Right ventricle myocardium superior (tissue), 1 donor: ENCODE measurements around the gene ZNF77. TPM values are rescaled to one million over a fixed set of nuclear protein-coding genes. Genes with fewer than 3 reads are reported as not detected.
A peak's percentile ranks its signal among the peaks of the same experiment; 100 is the strongest.

Experiments
- ATAC-seq: fragments of 200-7000 bp; cut with Tn5 transposase; one replicate; pipeline ENCODE4 v1.9.1; 2020; ENCODE audit warnings: mild to moderate bottlenecking; ENCODE audit not compliant: poor library complexity
- DNase-seq: peaks from one replicate; pipeline ENCODE4 v3.0.0-alpha.2; 2020
- intact Hi-C: fragments of 100-400 bp; cut with DNase I; formaldehyde crosslinking; loops from one replicate; pipeline ENCODE4 v1.11.2; 2022
- total RNA-seq: library from RNA; stranded (reverse); fragmentation: NEBNext Ultra II Directional; extraction: Animal tissue kit (Norgen Biotek cat#: 25700); gene quantifications from one replicate; pipeline ENCODE4 v1.2.1, GENCODE V29; 2021
- donor health status: DM: no; HTN: yes; CAD: no; lungs with severe emphysema.

Gene ZNF77
- total RNA-seq, 1 donor from 2014 or later: 2.1 TPM

- no peak for ATAC-seq
- peak; percentile 46 for DNase-seq
- intact Hi-C loops: loop anchor here (10.0 kb wide), 2 partner anchors 56 to 276 kb away; partner anchors contain the start of gene ZNF77
Observed at GRCh38 chr19:2888731-2889224, 56.0 kb downstream of the ZNF77 start.

- peak; percentile 81 for ATAC-seq
- intact Hi-C loops: loop anchor here (10.0 kb wide), 2 partner anchors 57 to 277 kb away; partner anchors contain the start of gene ZNF77
- no peak for DNase-seq
Observed at GRCh38 chr19:2887391-2887914, 57.3 kb downstream of the ZNF77 start.

GRCh38 chr19:2885736-2886135 is 59.0 kb downstream of the ZNF77 start:
- no peak for DNase-seq
- ATAC-seq: no peak
- intact Hi-C loops: loop anchor here (10.0 kb wide), 2 partner anchors 59 to 279 kb away; partner anchors contain the start of gene ZNF77

- DNase-seq: no peak
- no peak for ATAC-seq
- intact Hi-C loops: loop anchor here (10.0 kb wide), 2 partner anchors 61 to 281 kb away; partner anchors contain the start of gene ZNF77
Observed at GRCh38 chr19:2883686-2884439, 60.9 kb downstream of the ZNF77 start.

Other genes starting within 250 kb of the ZNF77 start
- gene GNG7, start 242.3 kb downstream of the ZNF77 start, total RNA-seq: 35.2 TPM
- gene DIRAS1, start 223.6 kb downstream of the ZNF77 start, total RNA-seq: 216 TPM
- gene SLC39A3, start 205.0 kb downstream of the ZNF77 start, total RNA-seq: 20.2 TPM
- 56.6 TPM for gene SGTA, start 161.7 kb downstream of the ZNF77 start, total RNA-seq
- 52.6 TPM for gene THOP1, start 159.5 kb downstream of the ZNF77 start, total RNA-seq
- gene ZNF554, start 125.1 kb downstream of the ZNF77 start, total RNA-seq: 4.3 TPM
- gene ZNF555, start 103.5 kb downstream of the ZNF77 start, total RNA-seq: 7.7 TPM
- not detected for gene ZNF556, start 77.6 kb downstream of the ZNF77 start, total RNA-seq
- gene ZNF57, start 44.0 kb downstream of the ZNF77 start, total RNA-seq: 3.5 TPM
- 0.70 TPM for gene TLE6, start 32.6 kb upstream of the ZNF77 start, total RNA-seq
- 55.7 TPM for gene TLE2, start 84.3 kb upstream of the ZNF77 start, total RNA-seq
- 760 TPM for gene TLE5, start 117.5 kb upstream of the ZNF77 start, total RNA-seq
- gene GNA11, start 149.4 kb upstream of the ZNF77 start, total RNA-seq: 61.3 TPM
- 2.8 TPM for gene GNA15, start 191.1 kb upstream of the ZNF77 start, total RNA-seq
- 0.27 TPM for gene S1PR4, start 233.8 kb upstream of the ZNF77 start, total RNA-seq
- gene NCLN, start 241.0 kb upstream of the ZNF77 start, total RNA-seq: 24.9 TPM